Vagina (tissue), 2 donors: Measurements from ENCODE around the gene SERPINB13. TPM values are rescaled to one million over a fixed set of nuclear protein-coding genes. Genes with fewer than 3 reads are reported as not detected.

Source experiments
- DNase-seq, 2 donors: peaks; one replicate each; pipeline ENCODE4 v3.0.0-alpha.2; 2017; ENCODE audit errors: extremely low spot score in 2 of 2
- H3K27ac ChIP-seq: fragments of 200-600 bp; sonication (generic); one replicate; pipeline ENCODE4 v1.5.1; 2019
- H3K27me3 ChIP-seq: fragments of 200-600 bp; sonication (generic); one replicate; pipeline ENCODE4 v1.5.1; 2019
- H3K36me3 ChIP-seq, 2 donors: fragments of 200-600 bp; sonication (generic); one replicate each; pipeline ENCODE4 v1.5.1; 2017 to 2019
- H3K4me1 ChIP-seq: fragments of 200-600 bp; sonication (generic); one replicate; pipeline ENCODE4 v1.5.1; 2019
- H3K4me3 ChIP-seq, 2 donors: fragments of 200-600 bp; sonication (generic); 1 replicate in 1 of 2; 2 replicates in 1 of 2; pipeline ENCODE4 v1.5.1; 2016 to 2019
- H3K9me3 ChIP-seq: fragments of 200-600 bp; sonication (generic); one replicate; pipeline ENCODE4 v1.5.1; 2019
- CTCF ChIP-seq, 3 experiments: fragments of 450-650 bp in 2 of 3; fragments of 200-600 bp in 1 of 3; sonication (generic) in 1 of 3; IDR thresholded peaks; one replicate each; pipeline ENCODE4 v1.5.1; 2017 to 2019; ENCODE audit warnings: antibody characterized with exemption in 3 of 3, mild to moderate bottlenecking in 2 of 3, moderate library complexity in 2 of 3
- POLR2A ChIP-seq, 2 donors: fragments of 450-650 bp; IDR thresholded peaks; one replicate each; pipeline ENCODE4 v1.6.1; 2017; ENCODE audit warnings: antibody characterized with exemption in 2 of 2, mild to moderate bottlenecking in 2 of 2, moderate library complexity in 2 of 2
- POLR2AphosphoS5 ChIP-seq, 2 donors: sonication (generic); formaldehyde crosslinking; IDR thresholded peaks; one replicate each; pipeline ENCODE4 v1.9.0; 2017; ENCODE audit warnings: antibody characterized with exemption in 2 of 2, mild to moderate bottlenecking in 2 of 2, low read depth in 1 of 2; ENCODE audit not compliant: insufficient read depth in 1 of 2
- intact Hi-C: fragments of 100-400 bp; cut with DNase I; formaldehyde crosslinking; loops from one replicate; pipeline ENCODE4 v1.15.1; 2023
- total RNA-seq: library from RNA; depleted of rRNA; stranded (reverse); fragments of >200 nt; gene quantifications from one replicate; pipeline ENCODE4 v1.2.3, GENCODE V29; 2016

SERPINB13 gene
- total RNA-seq, 1 donor from 2014 or later, result 131 TPM

DNA sequence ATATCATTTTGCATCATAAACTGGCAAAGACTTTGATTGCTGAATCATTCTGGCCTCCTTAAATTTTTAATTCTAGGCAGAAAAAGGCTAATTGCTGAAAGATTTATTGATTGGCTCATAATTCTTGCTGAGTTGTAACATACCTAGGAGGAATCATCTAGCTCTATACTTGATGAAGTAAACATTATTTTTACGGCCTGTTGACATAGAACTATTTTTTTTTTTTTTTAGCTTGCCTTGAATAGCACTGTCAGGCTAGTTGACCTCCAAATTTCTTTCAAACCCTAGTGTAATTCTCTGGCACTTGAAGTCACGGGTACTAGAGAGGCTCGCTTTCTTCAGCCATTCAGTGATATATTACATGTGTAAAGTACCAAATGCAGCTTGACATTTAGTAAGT is 42.1 kb upstream of the SERPINB13 start:
- Histone ChIP-seq H3K4me1 (no peaks in the 10 kb centered on the region), H3K27ac (no peak overlapping the region), H3K27me3 (no peaks in the 10 kb centered on the region), H3K4me3 (no peak overlapping the region), H3K9me3 (no peaks in the 10 kb centered on the region), H3K36me3 (no peaks in the 10 kb centered on the region)
- intact Hi-C loops, result no loop called here
- no peak for DNase-seq
- no peak for TF ChIP-seq CTCF (IDR thresholded peaks at IDR 0.05)

GRCh38 chr18:63550068-63550467 is 37.1 kb upstream of the SERPINB13 start:
- no peak for DNase-seq
- Histone ChIP-seq H3K27me3 (no peaks in the 10 kb centered on the region), H3K9me3 (no peaks in the 10 kb centered on the region), H3K4me3 (no peak overlapping the region), H3K27ac (no peak overlapping the region), H3K4me1 (peaks cover 16% of the 10 kb centered on the region), H3K36me3 (no peaks in the 10 kb centered on the region)
- intact Hi-C loops, result no loop called here
- TF ChIP-seq POLR2AphosphoS5 (IDR thresholded peaks at IDR 0.05; ENCODE audit: insufficient read depth in 1 of 2, low read depth in 1 of 2) (no peak), CTCF (IDR thresholded peaks at IDR 0.05) (no peak), POLR2A (IDR thresholded peaks at IDR 0.05) (no peak)

DNA sequence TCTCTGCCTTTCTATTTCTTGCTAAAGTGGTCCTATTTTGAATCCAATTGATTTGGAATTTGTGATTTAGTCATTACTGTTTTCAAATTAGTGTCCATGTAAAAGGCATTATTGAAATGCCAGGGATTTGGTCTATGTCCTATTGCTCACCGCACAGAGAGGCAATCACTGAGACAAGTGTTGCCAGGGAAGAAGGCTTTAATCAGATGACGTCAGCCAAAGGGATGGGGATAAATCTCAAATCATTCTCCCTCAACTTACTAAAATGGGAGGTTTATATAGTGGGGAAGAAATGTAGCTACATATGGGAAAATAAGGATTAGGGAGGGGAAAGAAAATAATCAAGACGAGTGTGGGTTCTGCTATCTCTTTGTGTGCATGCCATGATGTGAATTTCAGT is 35.4 kb upstream of the SERPINB13 start:
- DNase-seq, result no peak
- H3K27ac ChIP-seq, result no peak overlapping the region
- no peaks in the 10 kb centered on the region for H3K27me3 ChIP-seq
- no peaks in the 10 kb centered on the region for H3K9me3 ChIP-seq
- TF ChIP-seq CTCF (IDR thresholded peaks at IDR 0.05) (no peak), POLR2AphosphoS5 (IDR thresholded peaks at IDR 0.05; ENCODE audit: insufficient read depth in 1 of 2, low read depth in 1 of 2) (no peak), POLR2A (IDR thresholded peaks at IDR 0.05) (no peak)
- no peak overlapping the region for H3K4me3 ChIP-seq
- no peaks in the 10 kb centered on the region for H3K36me3 ChIP-seq
- H3K4me1 ChIP-seq, result peaks cover 16% of the 10 kb centered on the region
- intact Hi-C loops, result no loop called here

DNA sequence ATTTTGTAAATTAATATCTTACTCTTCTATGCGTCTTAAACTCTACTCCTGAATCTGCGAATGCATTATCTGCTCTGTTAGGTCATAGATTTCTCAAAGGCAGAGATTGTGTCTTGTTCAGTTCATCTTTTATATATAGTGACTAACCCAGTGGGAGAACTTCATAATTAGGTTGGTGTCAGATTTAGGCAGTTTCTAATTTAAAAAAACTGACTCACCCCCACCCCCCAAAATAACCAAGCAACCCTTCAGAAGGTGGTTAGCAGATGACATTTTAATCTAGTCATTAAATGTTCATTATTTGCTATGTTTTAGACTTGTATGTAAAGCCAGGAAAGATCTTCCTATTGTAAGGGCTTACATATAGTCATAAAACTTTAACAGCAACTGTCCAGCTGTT is 34.6 kb upstream of the SERPINB13 start:
- no peaks in the 10 kb centered on the region for H3K27me3 ChIP-seq
- intact Hi-C loops, result no loop called here
- H3K9me3 ChIP-seq, result no peaks in the 10 kb centered on the region
- TF ChIP-seq POLR2AphosphoS5 (IDR thresholded peaks at IDR 0.05; ENCODE audit: insufficient read depth in 1 of 2, low read depth in 1 of 2), result no peak
- no peak for TF ChIP-seq CTCF (IDR thresholded peaks at IDR 0.05)
- TF ChIP-seq POLR2A (IDR thresholded peaks at IDR 0.05), result no peak
- no peak overlapping the region for H3K4me3 ChIP-seq
- no peak overlapping the region for H3K27ac ChIP-seq
- H3K36me3 ChIP-seq, result no peaks in the 10 kb centered on the region
- DNase-seq, result no peak
- peaks cover 16% of the 10 kb centered on the region for H3K4me1 ChIP-seq

- H3K4me1 ChIP-seq, result peaks cover 16% of the 10 kb centered on the region
- H3K27ac ChIP-seq, result no peak overlapping the region
- no peak for DNase-seq
- TF ChIP-seq CTCF (IDR thresholded peaks at IDR 0.05) (no peak), POLR2AphosphoS5 (IDR thresholded peaks at IDR 0.05; ENCODE audit: insufficient read depth in 1 of 2, low read depth in 1 of 2) (peak in 1 of 2 donors; percentile 80), POLR2A (IDR thresholded peaks at IDR 0.05) (no peak)
- intact Hi-C loops, result no loop called here
- no peaks in the 10 kb centered on the region for H3K27me3 ChIP-seq
- no peaks in the 10 kb centered on the region for H3K36me3 ChIP-seq
- H3K4me3 ChIP-seq, result no peak overlapping the region
- no peaks in the 10 kb centered on the region for H3K9me3 ChIP-seq
Observed at GRCh38 chr18:63553081-63553480, 34.1 kb upstream of the SERPINB13 start.
